Panc1 (cell line): ENCODE results near the gene PLXND1. TPM values are rescaled to one million over a fixed set of nuclear protein-coding genes. Genes with fewer than 3 reads are reported as not detected.
A peak's percentile ranks its signal among the peaks of the same experiment; 100 is the strongest.

Source experiments
- ATAC-seq: fragments of 200-7000 bp; cut with Tn5 transposase; 2 replicates; pipeline ENCODE4 v1.9.1; 2020; ENCODE audit warnings: mild to moderate bottlenecking, moderate library complexity
- BruUV-seq: library from RNA; stranded (reverse); fragments of 400-500 nt; replicated peaks from 2 replicates; lab custom pipeline; 2021; lab: Mats Ljungman, UMichigan
- CTCF ChIA-PET: fragments of 300-600 bp; sonication (Branson Sonifier 250); formaldehyde crosslinking; loops from one replicate; lab custom pipeline; 2022; ENCODE audit warnings: antibody characterized with exemption; lab: Charles Lee
- POLR2A ChIA-PET: fragments of 300-600 bp; sonication (Branson Sonifier 250); formaldehyde crosslinking; loops from one replicate; lab custom pipeline; 2022; ENCODE audit warnings: antibody characterized with exemption; lab: Charles Lee
- DNase-seq: peaks from one replicate; pipeline ENCODE4 v3.0.0-alpha.2; 2010; ENCODE audit warnings: low read depth, low spot score
- H3K27ac ChIP-seq: 2 replicates; pipeline ENCODE4 v1.5.1; 2011; ENCODE audit warnings: mild to moderate bottlenecking, low read length, inconsistent platforms
- H3K27me3 ChIP-seq: fragments of 200-500 bp; sonication (Bioruptor generic); 2 replicates; pipeline ENCODE4 v1.6.0; 2014; ENCODE audit warnings: low read length, inconsistent platforms; ENCODE audit not compliant: control insufficient read depth, insufficient read depth
- H3K36me3 ChIP-seq: fragments of 200-500 bp; sonication (Bioruptor generic); 2 replicates; pipeline ENCODE4 v1.5.1; 2014; ENCODE audit warnings: inconsistent platforms, mild to moderate bottlenecking, low read length, moderate library complexity; ENCODE audit not compliant: control insufficient read depth, insufficient read depth
- H3K4me1 ChIP-seq: 2 replicates; pipeline ENCODE4 v1.5.1; 2011; ENCODE audit warnings: inconsistent platforms, mild to moderate bottlenecking, low read length, moderate library complexity; ENCODE audit not compliant: control insufficient read depth, insufficient read depth
- H3K4me3 ChIP-seq, 2 experiments: 2 replicates each; pipeline ENCODE4 v1.5.1; 2011 to 2012; ENCODE audit warnings: low read depth in 2 of 2, low read length in 2 of 2, mild to moderate bottlenecking in 2 of 2, inconsistent platforms in 1 of 2, moderate library complexity in 1 of 2
- H3K9me3 ChIP-seq: fragments of 200-500 bp; sonication (Bioruptor generic); 2 replicates; pipeline ENCODE4 v1.5.1; 2014; ENCODE audit warnings: low read depth, mild to moderate bottlenecking, inconsistent platforms, low read length, moderate library complexity; ENCODE audit not compliant: control insufficient read depth, insufficient read depth
- CTCF ChIP-seq: fragments of 450-650 bp; IDR thresholded peaks from 2 replicates; pipeline ENCODE4 v1.5.1; 2017; ENCODE audit warnings: mild to moderate bottlenecking
- POLR2AphosphoS5 ChIP-seq: IDR thresholded peaks from 2 replicates; pipeline ENCODE4 v1.6.1; 2012; ENCODE audit warnings: mild to moderate bottlenecking, low read depth, low read length, moderate library complexity
- SIN3A ChIP-seq: IDR thresholded peaks from 2 replicates; pipeline ENCODE4 v1.6.1; 2012; ENCODE audit warnings: low read depth, mild to moderate bottlenecking, low read length, moderate library complexity, borderline replicate concordance; ENCODE audit not compliant: insufficient read depth
- TCF7L2 ChIP-seq: IDR thresholded peaks from 2 replicates; pipeline ENCODE4 v1.6.1; 2011; ENCODE audit warnings: mild to moderate bottlenecking, low read depth, low read length, inconsistent platforms
- in situ Hi-C: cut with HindIII; loops from 2 replicates; pipeline ENCODE4 v1.10.0; 2016; ENCODE audit warnings: low sequenced_read_pairs, low pct_unique_long_range_greater_than_20kb
- intact Hi-C: fragments of 100-400 bp; cut with micrococcal nuclease; formaldehyde crosslinking; loops from one replicate; pipeline ENCODE4 v1.10.0; 2022; ENCODE audit not compliant: unreplicated experiment
- total RNA-seq: library from RNA; stranded (reverse); gene quantifications from one replicate; pipeline ENCODE4 v1.2.1, GENCODE V29; 2021; ENCODE audit not compliant: unreplicated experiment
- TF ChIP-seq, protein P1 (sequence below), 2 experiments: IDR thresholded peaks; 2 replicates each; pipeline ENCODE4 v1.6.1; 2011 to 2012; ENCODE audit warnings: low read depth in 2 of 2, control low read depth in 1 of 2, low read length in 1 of 2, mild to moderate bottlenecking in 1 of 2, moderate library complexity in 1 of 2; ENCODE audit not compliant: insufficient read depth in 1 of 2

Gene PLXND1
- total RNA-seq, 1 experiment from 2014 or later = 248 TPM

DNA sequence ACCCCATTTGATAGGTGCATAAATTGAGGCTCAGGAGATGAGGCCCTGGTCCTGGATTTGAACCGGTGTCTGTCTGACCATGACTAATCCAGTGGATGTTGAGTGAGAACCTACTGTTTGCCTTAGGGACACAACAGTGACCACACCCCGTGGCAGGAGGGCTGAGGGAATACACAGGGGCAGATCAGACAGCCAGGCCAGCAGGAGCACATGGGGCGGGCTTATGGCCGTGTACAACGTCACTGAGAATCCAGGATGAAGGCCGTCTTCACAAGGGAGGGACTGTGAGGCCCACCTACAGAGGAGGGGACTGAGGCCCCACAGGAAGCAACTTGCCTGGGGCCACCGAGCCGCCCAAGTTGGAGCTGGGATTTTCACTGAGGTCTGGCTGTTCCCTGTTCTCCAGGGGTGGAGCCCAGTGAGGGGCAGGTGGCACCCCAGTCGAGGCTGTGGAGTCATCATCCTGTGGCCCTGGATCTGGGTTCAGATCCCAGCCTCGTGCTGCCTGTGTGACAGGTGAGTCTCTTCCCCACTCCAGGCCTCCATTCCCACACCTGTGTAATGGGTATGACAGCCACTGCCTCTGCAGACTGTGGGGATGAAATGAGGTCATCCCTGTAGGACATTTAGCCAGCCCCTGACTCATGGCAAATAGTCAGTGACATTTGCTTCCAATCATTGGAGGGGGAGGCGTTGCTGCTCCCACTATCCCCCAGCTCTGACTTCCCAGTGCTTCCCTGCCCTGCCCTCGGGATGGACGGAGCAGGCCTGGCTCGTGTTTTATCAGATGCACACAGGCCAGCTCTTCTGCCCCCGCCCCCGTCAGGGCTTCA lies 6.3 kb upstream of the PLXND1 start:
- no peak for TF ChIP-seq SIN3A
- TF ChIP-seq, protein P1, sequence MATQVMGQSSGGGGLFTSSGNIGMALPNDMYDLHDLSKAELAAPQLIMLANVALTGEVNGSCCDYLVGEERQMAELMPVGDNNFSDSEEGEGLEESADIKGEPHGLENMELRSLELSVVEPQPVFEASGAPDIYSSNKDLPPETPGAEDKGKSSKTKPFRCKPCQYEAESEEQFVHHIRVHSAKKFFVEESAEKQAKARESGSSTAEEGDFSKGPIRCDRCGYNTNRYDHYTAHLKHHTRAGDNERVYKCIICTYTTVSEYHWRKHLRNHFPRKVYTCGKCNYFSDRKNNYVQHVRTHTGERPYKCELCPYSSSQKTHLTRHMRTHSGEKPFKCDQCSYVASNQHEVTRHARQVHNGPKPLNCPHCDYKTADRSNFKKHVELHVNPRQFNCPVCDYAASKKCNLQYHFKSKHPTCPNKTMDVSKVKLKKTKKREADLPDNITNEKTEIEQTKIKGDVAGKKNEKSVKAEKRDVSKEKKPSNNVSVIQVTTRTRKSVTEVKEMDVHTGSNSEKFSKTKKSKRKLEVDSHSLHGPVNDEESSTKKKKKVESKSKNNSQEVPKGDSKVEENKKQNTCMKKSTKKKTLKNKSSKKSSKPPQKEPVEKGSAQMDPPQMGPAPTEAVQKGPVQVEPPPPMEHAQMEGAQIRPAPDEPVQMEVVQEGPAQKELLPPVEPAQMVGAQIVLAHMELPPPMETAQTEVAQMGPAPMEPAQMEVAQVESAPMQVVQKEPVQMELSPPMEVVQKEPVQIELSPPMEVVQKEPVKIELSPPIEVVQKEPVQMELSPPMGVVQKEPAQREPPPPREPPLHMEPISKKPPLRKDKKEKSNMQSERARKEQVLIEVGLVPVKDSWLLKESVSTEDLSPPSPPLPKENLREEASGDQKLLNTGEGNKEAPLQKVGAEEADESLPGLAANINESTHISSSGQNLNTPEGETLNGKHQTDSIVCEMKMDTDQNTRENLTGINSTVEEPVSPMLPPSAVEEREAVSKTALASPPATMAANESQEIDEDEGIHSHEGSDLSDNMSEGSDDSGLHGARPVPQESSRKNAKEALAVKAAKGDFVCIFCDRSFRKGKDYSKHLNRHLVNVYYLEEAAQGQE (IDR thresholded peaks at IDR 0.05; ENCODE audit: insufficient read depth in 1 of 2, low read depth in 2 of 2, low read length in 1 of 2) = no peak
- Histone ChIP-seq H3K36me3 (no peaks in the 10 kb centered on the region), H3K4me1 (peaks cover 50% of the 10 kb centered on the region), H3K27ac (peak overlapping the region; percentile 76), H3K4me3 (no peak overlapping the region), H3K9me3 (no peaks in the 10 kb centered on the region), H3K27me3 (no peaks in the 10 kb centered on the region)
- no TSS peak for BruUV-seq
- intact Hi-C loops (no loop called here), in situ Hi-C loops (no loop called here)
- DNase-seq = no peak
- ATAC-seq = peak; percentile 39
- ChIA-PET POLR2A (no interaction called here), CTCF (no interaction called here)

GRCh38 chr3:129611812-129612533 lies 5.5 kb upstream of the PLXND1 start:
- ChIA-PET CTCF (no interaction called here), POLR2A (no interaction called here)
- no peak for ATAC-seq
- Histone ChIP-seq H3K4me3 (no peak overlapping the region), H3K36me3 (no peaks in the 10 kb centered on the region), H3K27me3 (no peaks in the 10 kb centered on the region), H3K4me1 (peaks cover 54% of the 10 kb centered on the region), H3K27ac (peak overlapping the region; percentile 76), H3K9me3 (no peaks in the 10 kb centered on the region)
- intact Hi-C loops (no loop called here), in situ Hi-C loops (no loop called here)
- TF ChIP-seq TCF7L2 (no peak), SIN3A (no peak), POLR2AphosphoS5 (no peak), CTCF (no peak)
- TF ChIP-seq, protein P1 (IDR thresholded peaks at IDR 0.05; ENCODE audit: insufficient read depth in 1 of 2, low read depth in 2 of 2, low read length in 1 of 2) = no peak
- DNase-seq = no peak
- BruUV-seq = no TSS peak
